HepG2 (cell line): Measurements from ENCODE around the gene DGAT2. TPM values are rescaled to one million over a fixed set of nuclear protein-coding genes. Genes with fewer than 3 reads are reported as not detected.
A peak's percentile ranks its signal among the peaks of the same experiment; 100 is the strongest.

Experiments
- AHR ChIP-seq: IDR thresholded peaks from 2 replicates; pipeline ENCODE4 v1.6.1; 2018; ENCODE audit warnings: missing genetic modification reagents, missing compliant biosample characterization
- CCDC6 ChIP-seq: sonication (generic); formaldehyde crosslinking; IDR thresholded peaks from 2 replicates; pipeline ENCODE4 v1.8.1; 2022; ENCODE audit warnings: mild to moderate bottlenecking, missing genetic modification reagents, moderate library complexity
- DR1 ChIP-seq: sonication (generic); formaldehyde crosslinking; IDR thresholded peaks from 2 replicates; pipeline ENCODE4 v1.8.0; 2021; ENCODE audit warnings: mild to moderate bottlenecking, missing genetic modification reagents, inconsistent platforms
- FOXA1 ChIP-seq, 2 experiments: fragments of 450-650 bp in 1 of 2; sonication (generic) in 1 of 2; formaldehyde crosslinking in 1 of 2; IDR thresholded peaks; 2 replicates each; pipeline versions ENCODE4 v1.4.0 to v1.6.1; 2016 to 2020; ENCODE audit warnings: missing genetic modification reagents in 1 of 2
- GTF2F1 ChIP-seq: fragments of 150-350 bp; IDR thresholded peaks from 2 replicates; pipeline ENCODE4 v1.6.1; 2014; ENCODE audit warnings: low read length
- HNRNPK ChIP-seq: fragments of 200-400 bp; formaldehyde crosslinking; IDR thresholded peaks from 2 replicates; pipeline ENCODE4 v1.6.1; 2018; ENCODE audit warnings: low read length, low read depth, moderate library complexity, mild to moderate bottlenecking; ENCODE audit not compliant: poor library complexity, severe bottlenecking
- MXI1 ChIP-seq: IDR thresholded peaks from 3 replicates; pipeline ENCODE4 v1.6.1; 2012; ENCODE audit warnings: low read depth, low read length, inconsistent platforms, borderline replicate concordance
- NPAS2 ChIP-seq: sonication (generic); formaldehyde crosslinking; IDR thresholded peaks from 2 replicates; pipeline ENCODE4 v1.8.0; 2022; ENCODE audit warnings: mild to moderate bottlenecking, missing genetic modification reagents, borderline replicate concordance
- REXO4 ChIP-seq: sonication (generic); formaldehyde crosslinking; IDR thresholded peaks from 2 replicates; pipeline ENCODE4 v1.8.0; 2022; ENCODE audit warnings: missing genetic modification reagents, mild to moderate bottlenecking, borderline replicate concordance
- ZNF879 ChIP-seq: sonication (generic); formaldehyde crosslinking; IDR thresholded peaks from 2 replicates; pipeline ENCODE4 v1.8.1; 2023; ENCODE audit warnings: missing genetic modification reagents
- ZSCAN12 ChIP-seq: sonication (generic); formaldehyde crosslinking; IDR thresholded peaks from 2 replicates; pipeline ENCODE4 v1.9.0; 2021; ENCODE audit warnings: mild to moderate bottlenecking, missing genetic modification reagents
- ZSCAN22 ChIP-seq: sonication (generic); formaldehyde crosslinking; IDR thresholded peaks from 2 replicates; pipeline ENCODE4 v1.4.0; 2020; ENCODE audit warnings: mild to moderate bottlenecking, missing genetic modification reagents
- polyA plus RNA-seq, 8 experiments: library from polyadenylated mRNA; depleted of rRNA in 3 of 8; stranded (reverse) in 7 of 8; unstranded in 1 of 8; fragments of >200 nt; fragmentation: Illumina TruSeq in 4 of 8; extraction: Trizol in 4 of 8; gene quantifications; 2 replicates each; pipeline versions ENCODE4 v1.2.1 to v1.2.3, GENCODE V29; 2011 to 2016; ENCODE audit warnings: low read depth in 4 of 8, missing spikeins in 1 of 8, mixed read lengths in 1 of 8; ENCODE audit not compliant: insufficient read depth in 1 of 8
- total RNA-seq, 5 experiments: library from RNA; depleted of rRNA; stranded (reverse); fragments of >200 nt; fragmentation: Illumina TruSeq; extraction: Trizol; gene quantifications; 2 replicates each; pipeline ENCODE4 v1.2.3, GENCODE V29; 2016; ENCODE audit warnings: low read depth in 1 of 5
- TF ChIP-seq, protein P1 (sequence below): sonication (generic); formaldehyde crosslinking; IDR thresholded peaks from 2 replicates; pipeline ENCODE4 v1.8.1; 2023; ENCODE audit warnings: mild to moderate bottlenecking, missing genetic modification reagents
- TF ChIP-seq, protein P2 (sequence below): sonication (generic); formaldehyde crosslinking; IDR thresholded peaks from 2 replicates; pipeline ENCODE4 v1.8.0; 2022; ENCODE audit warnings: mild to moderate bottlenecking, missing genetic modification reagents; ENCODE audit not compliant: insufficient replicate concordance
- TF ChIP-seq, protein P3 (sequence below): sonication (generic); formaldehyde crosslinking; IDR thresholded peaks from 2 replicates; pipeline ENCODE4 v1.4.0; 2020; ENCODE audit warnings: mild to moderate bottlenecking, missing genetic modification reagents
- TF ChIP-seq, protein P4 (sequence below): sonication (generic); formaldehyde crosslinking; IDR thresholded peaks from 2 replicates; pipeline ENCODE4 v1.5.0; 2020; ENCODE audit warnings: missing genetic modification reagents, mild to moderate bottlenecking, borderline replicate concordance

Gene DGAT2
- total and polyA plus RNA-seq, 2 of the 13 experiments (the other 11 are each of a cell fraction or from before 2014, with no cell fraction given): 39.0 to 65.6 TPM

DNA sequence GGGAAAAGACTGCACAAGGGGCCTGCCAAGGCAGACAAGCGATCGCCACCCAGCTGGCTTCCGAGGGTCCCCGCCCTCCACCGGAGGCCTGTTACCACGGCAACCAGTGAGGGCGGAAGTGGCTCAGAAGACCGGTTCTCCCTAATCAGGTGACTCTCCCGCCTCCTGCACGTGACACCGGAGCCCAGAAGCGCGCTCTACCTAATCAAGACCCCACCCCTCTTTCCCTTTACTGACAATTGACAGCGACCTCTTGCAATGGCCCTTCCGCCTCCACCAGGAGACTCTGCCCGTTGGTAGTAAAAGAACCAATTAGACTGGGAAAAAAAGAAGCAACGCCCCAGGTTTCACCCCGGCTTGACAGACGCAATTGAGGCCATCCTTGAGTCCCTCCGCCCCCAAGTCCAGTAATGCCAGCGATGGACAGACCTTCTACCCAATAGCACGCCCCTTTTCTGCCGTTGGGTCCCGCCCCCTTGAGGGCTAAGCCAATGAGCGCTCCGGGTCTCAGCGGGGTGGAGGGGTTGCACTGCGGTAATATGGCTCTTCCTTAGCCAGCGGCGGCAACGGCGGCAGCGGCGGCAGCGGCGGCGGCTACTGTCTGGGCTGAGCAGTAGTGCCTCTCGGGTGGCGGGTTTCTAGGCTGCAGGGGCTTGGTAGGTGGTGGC is 46.2 kb downstream of the DGAT2 start, which contains the start of gene UVRAG (continued):
- no peak for TF ChIP-seq HNRNPK
- TF ChIP-seq, protein P1, sequence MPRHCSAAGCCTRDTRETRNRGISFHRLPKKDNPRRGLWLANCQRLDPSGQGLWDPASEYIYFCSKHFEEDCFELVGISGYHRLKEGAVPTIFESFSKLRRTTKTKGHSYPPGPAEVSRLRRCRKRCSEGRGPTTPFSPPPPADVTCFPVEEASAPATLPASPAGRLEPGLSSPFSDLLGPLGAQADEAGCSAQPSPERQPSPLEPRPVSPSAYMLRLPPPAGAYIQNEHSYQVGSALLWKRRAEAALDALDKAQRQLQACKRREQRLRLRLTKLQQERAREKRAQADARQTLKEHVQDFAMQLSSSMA (CRISPR knock-in tag): peak; percentile 83; the same call in 1 of the 2 replicates
- TF ChIP-seq, protein P2, sequence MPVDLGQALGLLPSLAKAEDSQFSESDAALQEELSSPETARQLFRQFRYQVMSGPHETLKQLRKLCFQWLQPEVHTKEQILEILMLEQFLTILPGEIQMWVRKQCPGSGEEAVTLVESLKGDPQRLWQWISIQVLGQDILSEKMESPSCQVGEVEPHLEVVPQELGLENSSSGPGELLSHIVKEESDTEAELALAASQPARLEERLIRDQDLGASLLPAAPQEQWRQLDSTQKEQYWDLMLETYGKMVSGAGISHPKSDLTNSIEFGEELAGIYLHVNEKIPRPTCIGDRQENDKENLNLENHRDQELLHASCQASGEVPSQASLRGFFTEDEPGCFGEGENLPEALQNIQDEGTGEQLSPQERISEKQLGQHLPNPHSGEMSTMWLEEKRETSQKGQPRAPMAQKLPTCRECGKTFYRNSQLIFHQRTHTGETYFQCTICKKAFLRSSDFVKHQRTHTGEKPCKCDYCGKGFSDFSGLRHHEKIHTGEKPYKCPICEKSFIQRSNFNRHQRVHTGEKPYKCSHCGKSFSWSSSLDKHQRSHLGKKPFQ (CRISPR knock-in tag): no peak
- TF ChIP-seq MXI1: peak; percentile 93
- TF ChIP-seq GTF2F1: 0 out of 2 replicates have a peak, but pooled peaks have one; percentile 62
- TF ChIP-seq, protein P3, sequence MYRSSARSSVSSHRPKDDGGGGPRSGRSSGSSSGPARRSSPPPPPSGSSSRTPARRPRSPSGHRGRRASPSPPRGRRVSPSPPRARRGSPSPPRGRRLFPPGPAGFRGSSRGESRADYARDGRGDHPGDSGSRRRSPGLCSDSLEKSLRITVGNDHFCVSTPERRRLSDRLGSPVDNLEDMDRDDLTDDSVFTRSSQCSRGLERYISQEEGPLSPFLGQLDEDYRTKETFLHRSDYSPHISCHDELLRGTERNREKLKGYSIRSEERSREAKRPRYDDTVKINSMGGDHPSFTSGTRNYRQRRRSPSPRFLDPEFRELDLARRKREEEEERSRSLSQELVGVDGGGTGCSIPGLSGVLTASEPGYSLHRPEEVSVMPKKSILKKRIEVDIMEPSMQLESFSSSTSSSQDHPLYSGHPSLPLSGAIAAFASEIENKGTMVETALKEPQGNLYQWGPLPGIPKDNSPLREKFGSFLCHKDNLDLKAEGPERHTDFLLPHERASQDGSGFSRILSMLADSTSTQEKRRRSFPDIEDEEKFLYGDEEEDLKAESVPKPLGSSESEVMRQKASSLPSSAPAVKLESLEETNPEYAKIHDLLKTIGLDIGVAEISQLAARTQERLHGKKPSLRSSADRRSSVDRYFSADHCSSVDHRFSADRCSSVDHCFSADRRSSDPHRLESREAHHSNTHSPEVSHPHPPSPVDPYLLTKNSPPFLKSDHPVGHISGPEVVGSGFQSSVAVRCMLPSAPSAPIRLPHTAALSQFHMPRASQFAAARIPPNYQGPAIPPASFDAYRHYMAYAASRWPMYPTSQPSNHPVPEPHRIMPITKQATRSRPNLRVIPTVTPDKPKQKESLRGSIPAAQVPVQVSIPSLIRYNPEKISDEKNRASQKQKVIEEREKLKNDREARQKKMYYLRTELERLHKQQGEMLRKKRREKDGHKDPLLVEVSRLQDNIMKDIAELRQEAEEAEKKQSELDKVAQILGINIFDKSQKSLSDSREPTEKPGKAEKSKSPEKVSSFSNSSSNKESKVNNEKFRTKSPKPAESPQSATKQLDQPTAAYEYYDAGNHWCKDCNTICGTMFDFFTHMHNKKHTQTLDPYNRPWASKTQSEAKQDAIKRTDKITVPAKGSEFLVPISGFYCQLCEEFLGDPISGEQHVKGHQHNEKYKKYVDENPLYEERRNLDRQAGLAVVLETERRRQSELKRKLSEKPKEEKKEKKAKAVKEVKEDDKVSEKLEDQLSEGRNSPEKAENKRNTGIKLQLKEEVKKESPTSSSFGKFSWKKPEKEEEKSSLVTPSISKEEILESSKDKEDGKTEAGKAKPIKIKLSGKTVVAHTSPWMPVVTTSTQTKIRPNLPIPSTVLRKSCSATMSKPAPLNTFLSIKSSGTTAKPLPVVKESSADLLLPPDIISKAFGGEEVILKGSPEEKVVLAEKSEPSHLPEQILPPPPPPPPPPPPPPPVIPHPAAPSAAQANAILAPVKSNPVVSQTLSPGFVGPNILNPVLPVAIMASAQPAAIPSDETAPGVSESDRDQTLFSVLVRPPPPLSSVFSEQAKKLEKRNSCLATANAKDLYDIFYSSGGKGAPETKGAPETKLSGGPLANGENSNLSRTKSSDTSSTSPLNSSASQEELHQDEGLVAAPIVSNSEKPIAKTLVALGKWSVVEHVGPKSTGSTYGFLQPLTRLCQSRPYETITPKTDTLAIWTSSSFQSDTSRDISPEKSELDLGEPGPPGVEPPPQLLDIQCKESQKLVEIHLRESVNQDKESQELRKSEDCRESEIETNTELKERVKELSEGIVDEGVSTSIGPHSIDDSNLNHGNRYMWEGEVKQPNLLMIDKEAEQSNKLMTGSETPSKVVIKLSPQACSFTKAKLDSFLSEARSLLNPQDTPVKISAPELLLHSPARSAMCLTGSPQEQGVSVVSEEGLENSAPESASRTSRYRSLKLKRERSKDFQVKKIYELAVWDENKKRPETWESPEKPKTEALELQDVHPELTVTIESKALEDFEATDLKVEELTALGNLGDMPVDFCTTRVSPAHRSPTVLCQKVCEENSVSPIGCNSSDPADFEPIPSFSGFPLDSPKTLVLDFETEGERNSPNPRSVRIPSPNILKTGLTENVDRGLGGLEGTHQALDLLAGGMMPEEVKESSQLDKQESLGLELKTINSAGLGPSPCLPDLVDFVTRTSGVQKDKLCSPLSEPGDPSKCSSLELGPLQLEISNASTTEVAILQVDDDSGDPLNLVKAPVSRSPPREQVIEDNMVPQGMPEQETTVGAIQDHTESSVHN (CRISPR knock-in tag): no peak
- no peak for TF ChIP-seq ZNF879 (CRISPR knock-in tag)
- no peak for TF ChIP-seq NPAS2 (CRISPR knock-in tag)
- TF ChIP-seq ZSCAN12 (CRISPR knock-in tag): no peak
- TF ChIP-seq DR1 (CRISPR knock-in tag): peak; percentile 76
- TF ChIP-seq, protein P4, sequence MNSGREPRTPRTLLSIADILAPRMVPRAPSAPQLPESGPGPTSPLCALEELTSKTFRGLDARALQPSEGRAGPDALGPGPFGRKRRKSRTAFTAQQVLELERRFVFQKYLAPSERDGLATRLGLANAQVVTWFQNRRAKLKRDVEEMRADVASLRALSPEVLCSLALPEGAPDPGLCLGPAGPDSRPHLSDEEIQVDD (CRISPR knock-in tag): no peak
- TF ChIP-seq REXO4 (CRISPR knock-in tag): no peak
- TF ChIP-seq CCDC6: no peak
- no peak for TF ChIP-seq AHR (CRISPR knock-in tag)
- TF ChIP-seq FOXA1 (IDR thresholded peaks at IDR 0.05): no peak
- 0 out of 2 replicates have a peak, but pooled peaks have one; percentile 4 for TF ChIP-seq FOXA1 (CRISPR knock-in tag; IDR thresholded peaks at IDR 0.05)
- TF ChIP-seq ZSCAN22: no peak
